Endodermal cell (in vitro differentiated cells): ENCODE measurements around the gene MMP25. TPM values are rescaled to one million over a fixed set of nuclear protein-coding genes. Genes with fewer than 3 reads are reported as not detected.

Source experiments
- DNase-seq: peaks from one replicate; pipeline ENCODE4 v3.0.0-alpha.2; 2017
- H3K27ac ChIP-seq: 2 replicates; pipeline ENCODE4 v1.5.1; 2013; ENCODE audit warnings: mild to moderate bottlenecking, low read depth, low read length, moderate library complexity
- H3K27me3 ChIP-seq: 2 replicates; pipeline ENCODE4 v1.6.1; 2013; ENCODE audit warnings: mild to moderate bottlenecking, low read length, moderate library complexity; ENCODE audit not compliant: insufficient read depth, control insufficient read depth, poor library complexity, severe bottlenecking
- H3K36me3 ChIP-seq: 2 replicates; pipeline ENCODE4 v1.7.0; 2013; ENCODE audit warnings: mild to moderate bottlenecking, low read length, moderate library complexity; ENCODE audit not compliant: control insufficient read depth, insufficient read depth
- H3K4me1 ChIP-seq: one replicate; pipeline ENCODE4 v1.7.0; 2013; ENCODE audit warnings: low read length; ENCODE audit not compliant: control insufficient read depth, insufficient read depth
- H3K4me3 ChIP-seq: 2 replicates; pipeline ENCODE4 v1.5.1; 2013; ENCODE audit warnings: mild to moderate bottlenecking, low read length, moderate library complexity
- H3K9ac ChIP-seq: 2 replicates; pipeline ENCODE4 v1.6.1; 2013; ENCODE audit warnings: mild to moderate bottlenecking, low read length, moderate library complexity; ENCODE audit not compliant: poor library complexity, severe bottlenecking; ENCODE audit errors: extremely low read depth
- H3K9me3 ChIP-seq: 2 replicates; pipeline ENCODE4 v1.6.1; 2013; ENCODE audit warnings: mild to moderate bottlenecking, low read length, moderate library complexity; ENCODE audit not compliant: control insufficient read depth
- H3K27ac Mint-ChIP-seq: 2 replicates; pipeline ENCODE4 v1.8.0; 2020; ENCODE audit warnings: mixed read lengths
- H3K27me3 Mint-ChIP-seq: 2 replicates; pipeline ENCODE4 v1.8.0; 2021; ENCODE audit warnings: mild to moderate bottlenecking, mixed read lengths; ENCODE audit not compliant: insufficient read depth
- H3K36me3 Mint-ChIP-seq: 2 replicates; pipeline ENCODE4 v1.8.0; 2020; ENCODE audit warnings: low read depth, mixed read lengths
- H3K4me1 Mint-ChIP-seq: 2 replicates; pipeline ENCODE4 v1.8.0; 2020; ENCODE audit warnings: mixed read lengths
- H3K4me3 Mint-ChIP-seq: 2 replicates; pipeline ENCODE4 v1.8.0; 2020; ENCODE audit warnings: mild to moderate bottlenecking, moderate library complexity, mixed read lengths
- H3K9me3 Mint-ChIP-seq: 2 replicates; pipeline ENCODE4 v1.8.0; 2020; ENCODE audit warnings: mild to moderate bottlenecking, mixed read lengths
- CTCF ChIP-seq: fragments of 200-600 bp; sonication (generic); conservative IDR thresholded peaks from 2 replicates; pipeline ENCODE4 v1.5.0; 2021; ENCODE audit warnings: antibody characterized with exemption, mild to moderate bottlenecking
- WGBS, 2 experiments: methylation state at CpG; one replicate each; pipeline versions ENCODE4 v1.1.5 to v1.1.7; 2013; ENCODE audit warnings: missing lambda C conversion rate in 2 of 2, mixed read lengths in 1 of 2; ENCODE audit not compliant: insufficient coverage in 1 of 2, insufficient read length in 1 of 2; 5-methylcytosine and 5-hydroxymethylcytosine counted together
- total RNA-seq, 2 donors: library from RNA; stranded (reverse); fragmentation: NEBNext Ultra II Directional in 1 of 2; extraction: Animal tissue kit (Norgen Biotek cat#: 25700) in 1 of 2; gene quantifications; 2 replicates in 1 of 2; 3 replicates in 1 of 2; pipeline ENCODE4 v1.2.1, GENCODE V29; 2021

Gene MMP25
- total RNA-seq, 2 donors from 2014 or later: 4.5 to 6.1 TPM

DNA sequence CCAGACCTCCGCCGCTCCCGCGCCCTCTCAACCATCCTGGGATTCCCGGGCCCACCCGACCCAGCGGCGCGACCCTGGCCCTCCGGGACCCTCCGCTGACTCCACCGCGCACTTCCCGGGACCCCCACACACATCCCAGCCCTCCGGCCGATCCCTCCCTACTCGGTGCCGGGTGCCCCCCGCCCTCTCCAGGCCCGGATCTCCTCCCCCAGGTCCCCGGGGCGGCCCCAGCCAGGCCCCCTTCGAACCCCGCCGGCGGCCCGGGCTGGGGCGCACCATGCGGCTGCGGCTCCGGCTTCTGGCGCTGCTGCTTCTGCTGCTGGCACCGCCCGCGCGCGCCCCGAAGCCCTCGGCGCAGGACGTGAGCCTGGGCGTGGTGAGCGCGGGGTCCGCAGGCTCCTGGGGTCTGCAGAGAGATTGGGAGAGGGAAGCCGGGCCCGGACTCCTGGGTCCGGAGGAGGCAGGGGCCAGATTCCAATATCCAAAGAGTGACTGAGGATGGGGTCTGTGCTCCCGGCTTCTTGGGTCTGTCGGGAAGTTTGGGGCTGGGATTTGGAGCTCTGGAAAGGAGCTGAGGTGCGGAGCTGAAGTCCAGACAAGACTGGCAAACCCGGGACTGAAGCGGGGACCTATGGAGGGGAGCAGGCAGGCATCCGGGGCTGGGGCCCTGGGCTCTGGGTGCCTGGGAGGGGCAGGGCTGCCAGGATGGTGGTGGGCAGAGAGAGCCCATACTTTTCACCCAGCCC lies 453 bp downstream of the MMP25 start:
- no peak for TF ChIP-seq CTCF
- H3K27me3 ChIP-seq: peaks cover 59% of the 10 kb centered on the region
- peak; percentile 81 for DNase-seq
- no peak overlapping the region for H3K9ac ChIP-seq
- no peaks in the 10 kb centered on the region for H3K9me3 Mint-ChIP-seq
- no peaks in the 10 kb centered on the region for H3K4me1 ChIP-seq
- H3K4me3 Mint-ChIP-seq: peak overlapping the region; percentile 63
- no peaks in the 10 kb centered on the region for H3K36me3 Mint-ChIP-seq
- no peak overlapping the region for H3K27ac Mint-ChIP-seq
- WGBS, 2 experiments: 4% methylated on average over 19 to 54 of the region's 54 CpGs
- H3K4me1 Mint-ChIP-seq: peaks cover 4% of the 10 kb centered on the region
- H3K27me3 Mint-ChIP-seq: peaks cover 67% of the 10 kb centered on the region
- H3K36me3 ChIP-seq: no peaks in the 10 kb centered on the region
- H3K4me3 ChIP-seq: no peak overlapping the region
- no peak overlapping the region for H3K27ac ChIP-seq
- no peaks in the 10 kb centered on the region for H3K9me3 ChIP-seq

DNA sequence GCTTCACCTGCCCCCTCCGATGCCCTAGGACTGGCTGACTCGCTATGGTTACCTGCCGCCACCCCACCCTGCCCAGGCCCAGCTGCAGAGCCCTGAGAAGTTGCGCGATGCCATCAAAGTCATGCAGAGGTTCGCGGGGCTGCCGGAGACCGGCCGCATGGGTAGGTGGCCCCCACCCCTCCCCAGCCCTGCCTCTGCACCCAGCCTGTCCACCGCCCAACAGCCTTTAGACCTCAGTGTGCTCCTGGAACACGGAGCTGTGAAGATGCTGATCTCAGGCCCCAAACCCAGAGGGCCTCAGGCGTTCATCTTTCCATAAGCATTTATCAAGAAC lies 993 bp downstream of the MMP25 start:
- Histone ChIP-seq H3K4me1 (no peaks in the 10 kb centered on the region), H3K27me3 (peaks cover 59% of the 10 kb centered on the region), H3K4me3 (no peak overlapping the region), H3K36me3 (no peaks in the 10 kb centered on the region), H3K27ac (no peak overlapping the region), H3K9ac (no peak overlapping the region), H3K9me3 (no peaks in the 10 kb centered on the region)
- H3K27me3 Mint-ChIP-seq: peaks cover 69% of the 10 kb centered on the region
- WGBS, 2 experiments: 36 to 54% methylated on average over 2 to 13 of the region's 13 CpGs
- H3K27ac Mint-ChIP-seq: no peak overlapping the region
- H3K4me1 Mint-ChIP-seq: peaks cover 4% of the 10 kb centered on the region
- no peaks in the 10 kb centered on the region for H3K9me3 Mint-ChIP-seq
- peak; percentile 76 for DNase-seq
- H3K4me3 Mint-ChIP-seq: peak overlapping the region; percentile 63
- peaks cover 3% of the 10 kb centered on the region for H3K36me3 Mint-ChIP-seq
- no peak for TF ChIP-seq CTCF

DNA sequence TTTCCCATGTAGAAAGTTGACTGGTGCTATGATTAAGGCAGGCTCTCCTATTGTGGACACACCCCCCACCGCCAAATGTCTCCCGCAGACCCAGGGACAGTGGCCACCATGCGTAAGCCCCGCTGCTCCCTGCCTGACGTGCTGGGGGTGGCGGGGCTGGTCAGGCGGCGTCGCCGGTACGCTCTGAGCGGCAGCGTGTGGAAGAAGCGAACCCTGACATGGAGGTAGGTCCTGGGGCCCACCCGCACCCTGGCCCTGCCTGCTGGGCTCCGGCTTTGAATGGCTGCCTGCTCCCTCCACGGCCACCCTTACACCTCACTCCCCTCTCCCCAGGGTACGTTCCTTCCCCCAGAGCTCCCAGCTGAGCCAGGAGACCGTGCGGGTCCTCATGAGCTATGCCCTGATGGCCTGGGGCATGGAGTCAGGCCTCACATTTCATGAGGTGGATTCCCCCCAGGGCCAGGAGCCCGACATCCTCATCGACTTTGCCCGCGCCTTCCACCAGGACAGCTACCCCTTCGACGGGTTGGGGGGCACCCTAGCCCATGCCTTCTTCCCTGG lies 3.6 kb downstream of the MMP25 start:
- peaks cover 3% of the 10 kb centered on the region for H3K4me1 Mint-ChIP-seq
- Histone ChIP-seq H3K27me3 (peaks cover 34% of the 10 kb centered on the region), H3K4me3 (no peak overlapping the region), H3K27ac (no peak overlapping the region), H3K4me1 (no peaks in the 10 kb centered on the region), H3K9ac (no peak overlapping the region), H3K36me3 (no peaks in the 10 kb centered on the region), H3K9me3 (no peaks in the 10 kb centered on the region)
- peaks cover 63% of the 10 kb centered on the region for H3K27me3 Mint-ChIP-seq
- no peak overlapping the region for H3K4me3 Mint-ChIP-seq
- H3K27ac Mint-ChIP-seq: no peak overlapping the region
- TF ChIP-seq CTCF: no peak
- no peak for DNase-seq
- WGBS, 2 experiments: 95 to 99% methylated on average over 14 to 26 of the region's 26 CpGs
- no peaks in the 10 kb centered on the region for H3K9me3 Mint-ChIP-seq
- peaks cover 13% of the 10 kb centered on the region for H3K36me3 Mint-ChIP-seq
